SH-SY5Y (cell line): ENCODE measurements around the gene ALCAM.

Experiments used
- GATA2 ChIP-seq: IDR thresholded peaks from 2 replicates; pipeline ENCODE4 v1.6.1; 2011; ENCODE audit warnings: mild to moderate bottlenecking, low read depth, low read length
- GATA3 ChIP-seq: IDR thresholded peaks from 2 replicates; pipeline ENCODE4 v1.6.1; 2011; ENCODE audit warnings: low read depth, mild to moderate bottlenecking, low read length, moderate library complexity

DNA sequence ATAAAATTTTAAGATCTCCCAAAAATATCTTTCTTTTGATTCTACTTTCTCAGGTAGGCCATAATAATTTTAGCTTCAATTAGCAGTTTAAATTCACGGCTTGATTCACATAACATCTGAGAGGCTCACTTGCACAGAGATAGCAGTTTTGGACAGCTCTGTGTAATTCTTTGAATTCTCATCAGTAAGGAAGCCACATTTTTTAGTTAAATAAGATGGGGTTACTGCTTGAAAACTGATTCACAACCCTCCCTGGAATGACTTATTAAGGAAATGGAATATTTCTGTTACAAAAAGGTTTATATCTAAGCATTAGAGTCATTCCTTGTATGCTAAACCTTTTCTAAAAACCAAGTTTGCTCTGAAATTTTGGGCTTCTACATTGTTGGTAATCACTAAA lies 212.7 kb downstream of the ALCAM start:
- TF ChIP-seq GATA2 (no peak), GATA3 (no peak)
